HL-60 (cell line): ENCODE results near the gene SLC43A2.

Source experiments
- GABPA ChIP-seq: IDR thresholded peaks from 2 replicates; pipeline ENCODE4 v1.6.1; 2012; ENCODE audit warnings: low read depth
- POLR2AphosphoS5 ChIP-seq: IDR thresholded peaks from 2 replicates; pipeline ENCODE4 v1.6.1; 2012; ENCODE audit warnings: low read depth
- TF ChIP-seq, protein P1 (sequence below): IDR thresholded peaks from one replicate; pipeline ENCODE4 v1.5.1; 2011; ENCODE audit warnings: low read length, control low read depth, inconsistent platforms; ENCODE audit not compliant: insufficient read depth
- TF ChIP-seq, protein P2 (sequence below): IDR thresholded peaks from 2 replicates; pipeline ENCODE4 v1.6.1; 2012; ENCODE audit warnings: low read depth; ENCODE audit not compliant: insufficient replicate concordance

DNA sequence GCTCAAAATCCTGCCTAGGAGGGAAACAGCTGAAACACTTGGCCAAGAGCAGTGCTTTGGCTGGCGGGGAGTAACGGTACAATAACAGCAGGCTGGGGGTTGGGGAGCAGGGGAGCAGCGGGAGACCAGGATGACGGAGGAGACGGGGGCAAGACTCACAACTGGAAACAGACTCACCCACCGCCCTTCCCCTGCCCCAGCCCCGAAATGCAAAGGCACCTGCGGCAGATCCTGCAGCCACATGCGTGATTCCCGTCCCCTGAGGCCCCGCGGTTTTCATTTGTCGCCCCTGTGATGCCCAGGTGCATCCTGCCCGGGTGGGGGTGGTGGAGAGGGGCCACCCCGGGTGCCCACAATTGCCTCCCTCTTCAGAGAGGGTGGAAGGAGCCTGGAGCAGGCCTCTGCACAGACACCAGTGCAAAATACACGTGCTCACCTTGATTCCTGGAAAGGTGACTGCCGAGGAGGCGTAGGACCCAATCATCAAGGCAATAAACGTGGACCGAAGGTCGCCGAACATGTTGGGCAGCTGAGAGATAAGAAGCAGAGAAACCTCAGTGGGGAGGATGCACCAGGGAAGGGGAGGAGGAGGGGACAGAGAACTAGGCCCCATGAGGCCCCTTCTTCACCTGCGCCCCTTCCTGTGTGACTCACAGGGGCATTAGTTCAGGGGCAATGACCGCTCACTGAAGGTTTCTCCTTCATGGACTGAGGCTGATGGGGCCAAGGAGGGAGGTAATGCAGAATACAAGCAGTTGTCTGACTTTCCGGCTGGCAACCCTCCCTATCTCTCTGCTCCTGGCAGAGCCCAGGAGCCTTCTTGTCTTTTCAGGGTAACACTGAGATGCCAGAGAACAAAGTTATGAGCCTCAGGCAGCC, 35.6 kb downstream of the SLC43A2 start:
- TF ChIP-seq, protein P1, sequence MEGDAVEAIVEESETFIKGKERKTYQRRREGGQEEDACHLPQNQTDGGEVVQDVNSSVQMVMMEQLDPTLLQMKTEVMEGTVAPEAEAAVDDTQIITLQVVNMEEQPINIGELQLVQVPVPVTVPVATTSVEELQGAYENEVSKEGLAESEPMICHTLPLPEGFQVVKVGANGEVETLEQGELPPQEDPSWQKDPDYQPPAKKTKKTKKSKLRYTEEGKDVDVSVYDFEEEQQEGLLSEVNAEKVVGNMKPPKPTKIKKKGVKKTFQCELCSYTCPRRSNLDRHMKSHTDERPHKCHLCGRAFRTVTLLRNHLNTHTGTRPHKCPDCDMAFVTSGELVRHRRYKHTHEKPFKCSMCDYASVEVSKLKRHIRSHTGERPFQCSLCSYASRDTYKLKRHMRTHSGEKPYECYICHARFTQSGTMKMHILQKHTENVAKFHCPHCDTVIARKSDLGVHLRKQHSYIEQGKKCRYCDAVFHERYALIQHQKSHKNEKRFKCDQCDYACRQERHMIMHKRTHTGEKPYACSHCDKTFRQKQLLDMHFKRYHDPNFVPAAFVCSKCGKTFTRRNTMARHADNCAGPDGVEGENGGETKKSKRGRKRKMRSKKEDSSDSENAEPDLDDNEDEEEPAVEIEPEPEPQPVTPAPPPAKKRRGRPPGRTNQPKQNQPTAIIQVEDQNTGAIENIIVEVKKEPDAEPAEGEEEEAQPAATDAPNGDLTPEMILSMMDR, result no peak
- TF ChIP-seq, protein P2, sequence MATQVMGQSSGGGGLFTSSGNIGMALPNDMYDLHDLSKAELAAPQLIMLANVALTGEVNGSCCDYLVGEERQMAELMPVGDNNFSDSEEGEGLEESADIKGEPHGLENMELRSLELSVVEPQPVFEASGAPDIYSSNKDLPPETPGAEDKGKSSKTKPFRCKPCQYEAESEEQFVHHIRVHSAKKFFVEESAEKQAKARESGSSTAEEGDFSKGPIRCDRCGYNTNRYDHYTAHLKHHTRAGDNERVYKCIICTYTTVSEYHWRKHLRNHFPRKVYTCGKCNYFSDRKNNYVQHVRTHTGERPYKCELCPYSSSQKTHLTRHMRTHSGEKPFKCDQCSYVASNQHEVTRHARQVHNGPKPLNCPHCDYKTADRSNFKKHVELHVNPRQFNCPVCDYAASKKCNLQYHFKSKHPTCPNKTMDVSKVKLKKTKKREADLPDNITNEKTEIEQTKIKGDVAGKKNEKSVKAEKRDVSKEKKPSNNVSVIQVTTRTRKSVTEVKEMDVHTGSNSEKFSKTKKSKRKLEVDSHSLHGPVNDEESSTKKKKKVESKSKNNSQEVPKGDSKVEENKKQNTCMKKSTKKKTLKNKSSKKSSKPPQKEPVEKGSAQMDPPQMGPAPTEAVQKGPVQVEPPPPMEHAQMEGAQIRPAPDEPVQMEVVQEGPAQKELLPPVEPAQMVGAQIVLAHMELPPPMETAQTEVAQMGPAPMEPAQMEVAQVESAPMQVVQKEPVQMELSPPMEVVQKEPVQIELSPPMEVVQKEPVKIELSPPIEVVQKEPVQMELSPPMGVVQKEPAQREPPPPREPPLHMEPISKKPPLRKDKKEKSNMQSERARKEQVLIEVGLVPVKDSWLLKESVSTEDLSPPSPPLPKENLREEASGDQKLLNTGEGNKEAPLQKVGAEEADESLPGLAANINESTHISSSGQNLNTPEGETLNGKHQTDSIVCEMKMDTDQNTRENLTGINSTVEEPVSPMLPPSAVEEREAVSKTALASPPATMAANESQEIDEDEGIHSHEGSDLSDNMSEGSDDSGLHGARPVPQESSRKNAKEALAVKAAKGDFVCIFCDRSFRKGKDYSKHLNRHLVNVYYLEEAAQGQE, result no peak
- TF ChIP-seq POLR2AphosphoS5, result 0 out of 2 replicates have a peak, but pooled peaks have one; percentile 32
- no peak for TF ChIP-seq GABPA
